Common myeloid progenitor, CD34-positive (primary cell): ENCODE measurements around the gene UQCR10.
A peak's percentile ranks its signal among the peaks of the same experiment; 100 is the strongest.

Experiments
- CTCF ChIA-PET: fragments of 350-600 bp; sonication (Branson Sonifier 250); formaldehyde crosslinking; loops from one replicate; lab custom pipeline; 2021; ENCODE audit warnings: antibody characterized with exemption; lab: Charles Lee
- POLR2A ChIA-PET: fragments of 350-600 bp; sonication (Branson Sonifier 250); formaldehyde crosslinking; loops from one replicate; lab custom pipeline; 2021; ENCODE audit warnings: antibody characterized with exemption; lab: Charles Lee
- DNase-seq, 3 donors: peaks; one replicate each; pipeline versions ENCODE4 v3.0.0 to v3.0.0-alpha.2; 2013
- H3K27ac ChIP-seq, 2 experiments: 1 replicate in 1 of 2; 2 replicates in 1 of 2; pipeline ENCODE4 v1.7.0; 2013; ENCODE audit warnings: inconsistent platforms in 2 of 2, low read length in 2 of 2, mild to moderate bottlenecking in 2 of 2, low read depth in 1 of 2, moderate library complexity in 1 of 2; ENCODE audit not compliant: severe bottlenecking in 2 of 2, insufficient read depth in 1 of 2, poor library complexity in 1 of 2
- H3K27me3 ChIP-seq, 5 experiments: replicated peaks in 2 of 5; 1 replicate in 3 of 5; 2 replicates in 2 of 5; pipeline versions ENCODE4 v1.6.1 to v1.7.0; 2013; ENCODE audit warnings: low read length in 4 of 5, mild to moderate bottlenecking in 2 of 5, moderate library complexity in 2 of 5, inconsistent platforms in 1 of 5; ENCODE audit not compliant: insufficient read depth in 5 of 5, control insufficient read depth in 4 of 5
- H3K36me3 ChIP-seq, 4 experiments: 1 replicate in 2 of 4; 2 replicates in 2 of 4; pipeline versions ENCODE4 v1.6.1 to v1.7.0; 2013; ENCODE audit warnings: low read length in 3 of 4, control low read depth in 1 of 4, mild to moderate bottlenecking in 1 of 4; ENCODE audit not compliant: control insufficient read depth in 4 of 4, insufficient read depth in 4 of 4
- H3K4me1 ChIP-seq, 4 experiments: 1 replicate in 3 of 4; 2 replicates in 1 of 4; pipeline versions ENCODE4 v1.6.1 to v1.7.1; 2013; ENCODE audit warnings: low read length in 3 of 4, mild to moderate bottlenecking in 3 of 4, control low read depth in 1 of 4, inconsistent platforms in 1 of 4, moderate library complexity in 1 of 4; ENCODE audit not compliant: control insufficient read depth in 4 of 4, insufficient read depth in 4 of 4; ENCODE audit errors: control extremely low read depth in 1 of 4
- H3K4me3 ChIP-seq, 7 experiments: 1 replicate in 4 of 7; 2 replicates in 3 of 7; pipeline versions ENCODE4 v1.5.1 to v1.7.0; 2013; ENCODE audit warnings: mild to moderate bottlenecking in 7 of 7, low read length in 6 of 7, moderate library complexity in 6 of 7, inconsistent platforms in 2 of 7, low read depth in 2 of 7, control low read depth in 1 of 7; ENCODE audit not compliant: insufficient read depth in 4 of 7, control insufficient read depth in 1 of 7; ENCODE audit errors: extremely low read depth in 1 of 7
- H3K9me3 ChIP-seq, 5 experiments: 1 replicate in 4 of 5; 2 replicates in 1 of 5; pipeline versions ENCODE4 v1.6.1 to v1.7.1; 2013; ENCODE audit warnings: low read length in 4 of 5, mild to moderate bottlenecking in 2 of 5, inconsistent platforms in 1 of 5, low read depth in 1 of 5, moderate library complexity in 1 of 5; ENCODE audit not compliant: control insufficient read depth in 4 of 5, insufficient read depth in 2 of 5; ENCODE audit errors: control extremely low read depth in 1 of 5
- WGBS: methylation state at CpG from one replicate; pipeline ENCODE4 v1.1.5; 2013; ENCODE audit not compliant: insufficient coverage; 5-methylcytosine and 5-hydroxymethylcytosine counted together

UQCR10 gene

DNA sequence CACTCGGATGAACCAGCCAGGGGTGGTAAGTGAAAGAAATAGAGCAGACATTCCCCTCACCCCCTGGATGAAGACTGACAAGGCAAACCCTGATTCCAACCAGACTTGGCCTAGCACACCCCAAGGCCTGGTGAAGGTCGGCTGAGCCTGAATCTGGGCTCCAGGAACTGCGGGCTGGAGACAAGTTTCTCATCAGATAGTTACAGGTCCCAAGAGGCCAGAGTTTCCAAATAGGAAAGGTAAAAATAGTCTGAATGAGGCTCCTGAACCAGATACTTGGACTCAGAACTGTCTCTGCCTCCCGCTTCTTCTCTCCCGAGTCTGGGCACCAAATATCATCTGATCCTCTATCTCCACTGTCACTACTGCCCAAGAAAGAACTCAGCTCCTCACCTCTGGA, 8.2 kb upstream of the UQCR10 start:
- ChIA-PET CTCF (no interaction called here), POLR2A (no interaction called here)
- WGBS: 90% methylated on average over 4 of the region's 5 CpGs
- no peak overlapping the region for H3K4me3 ChIP-seq
- no peak for DNase-seq
- H3K36me3 ChIP-seq: no peaks in the 10 kb centered on the region
- H3K9me3 ChIP-seq: no peaks in the 10 kb centered on the region
- no peak overlapping the region for H3K27ac ChIP-seq
- peaks cover 0 to under 1% (median under 1%) of the 10 kb centered on the region in 4 experiments for H3K4me1 ChIP-seq
- H3K27me3 ChIP-seq: no peaks in the 10 kb centered on the region

DNA sequence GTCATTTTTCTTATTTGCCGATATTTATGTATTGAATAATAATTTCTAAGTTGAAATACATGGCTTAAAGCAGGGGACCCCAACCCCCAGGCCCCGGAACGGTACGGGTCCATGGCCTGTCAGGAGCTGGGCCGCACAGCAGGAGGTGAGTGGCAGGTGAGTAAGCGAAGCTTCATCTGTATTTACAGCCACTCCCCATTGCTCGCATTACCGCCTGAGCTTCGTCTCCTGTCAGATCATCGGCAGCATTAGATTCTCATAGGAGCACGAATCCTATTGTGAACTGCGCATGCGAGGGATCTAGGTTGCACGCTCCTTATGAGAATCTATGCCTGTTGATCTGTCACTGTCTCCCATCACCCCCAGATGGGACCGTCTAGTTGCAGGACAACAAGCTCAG, 4.9 kb upstream of the UQCR10 start:
- WGBS: 98% methylated on average over 12 of the region's 15 CpGs
- ChIA-PET CTCF (no interaction called here), POLR2A (no interaction called here)
- Histone ChIP-seq H3K4me1 (peaks cover 0 to 16% (median 10%) of the 10 kb centered on the region in 4 experiments), H3K4me3 (no peak overlapping the region), H3K27me3 (no peaks in the 10 kb centered on the region), H3K9me3 (no peaks in the 10 kb centered on the region), H3K36me3 (no peaks in the 10 kb centered on the region), H3K27ac (no peak overlapping the region)
- DNase-seq: no peak

DNA sequence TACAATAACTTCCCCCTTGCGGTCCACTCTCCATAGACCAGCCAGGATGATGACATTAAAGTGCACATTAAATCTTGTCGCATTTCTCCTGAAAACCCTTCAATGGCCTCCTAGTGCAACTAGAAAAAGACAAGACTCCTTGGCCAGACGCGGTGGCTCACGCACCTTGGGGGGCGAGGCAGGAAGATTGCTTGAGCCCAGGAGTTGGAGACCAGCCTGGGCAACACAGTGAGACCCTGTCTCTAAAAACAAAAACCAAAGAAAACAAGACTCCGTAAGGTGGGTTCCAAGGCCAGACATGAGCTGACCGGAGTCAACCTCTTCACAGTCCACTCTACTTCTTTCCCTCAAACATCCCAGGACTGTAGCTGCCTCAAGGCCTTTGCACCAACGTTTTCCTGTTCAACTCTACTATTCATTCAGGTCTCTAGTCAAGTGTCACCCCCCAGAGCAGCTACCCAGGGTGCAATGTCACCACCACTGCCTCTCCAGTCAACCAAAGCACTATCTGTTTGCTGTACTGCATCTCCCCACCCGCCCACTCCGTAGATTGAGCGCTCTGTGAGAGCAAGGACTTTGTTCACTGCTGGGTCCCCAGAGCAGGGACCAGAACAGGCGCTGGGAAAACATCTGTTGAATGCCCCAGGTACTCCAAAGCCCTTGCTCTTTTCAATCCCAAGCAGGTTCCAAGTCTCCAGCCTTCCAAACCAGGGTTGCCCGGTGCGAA, 1.1 kb upstream of the UQCR10 start:
- 62% methylated on average over 15 of the region's 15 CpGs for WGBS
- H3K9me3 ChIP-seq: no peaks in the 10 kb centered on the region
- ChIA-PET POLR2A (interaction anchor here (1.0 to 1.7 kb wide), 2 partner anchors 12 to 32 kb away, joined by 3 to 6 read pairs; no protein-coding TSS in a partner anchor), CTCF (interaction anchor here (0.7 to 0.9 kb wide), 2 partner anchors 43 to 237 kb away, joined by 3 read pairs; no protein-coding TSS in a partner anchor)
- no peaks in the 10 kb centered on the region for H3K27me3 ChIP-seq
- DNase-seq: peak in 2 of 3 donors; percentile 51 to 65
- H3K36me3 ChIP-seq: peaks cover 0 to 15% (median 13%) of the 10 kb centered on the region in 4 experiments
- peaks cover 0 to 28% (median 21%) of the 10 kb centered on the region in 4 experiments for H3K4me1 ChIP-seq
- H3K4me3 ChIP-seq: peak overlapping the region; percentile 85 to 97 (median 95)
- peak overlapping the region; percentile 82 to 91 for H3K27ac ChIP-seq

DNA sequence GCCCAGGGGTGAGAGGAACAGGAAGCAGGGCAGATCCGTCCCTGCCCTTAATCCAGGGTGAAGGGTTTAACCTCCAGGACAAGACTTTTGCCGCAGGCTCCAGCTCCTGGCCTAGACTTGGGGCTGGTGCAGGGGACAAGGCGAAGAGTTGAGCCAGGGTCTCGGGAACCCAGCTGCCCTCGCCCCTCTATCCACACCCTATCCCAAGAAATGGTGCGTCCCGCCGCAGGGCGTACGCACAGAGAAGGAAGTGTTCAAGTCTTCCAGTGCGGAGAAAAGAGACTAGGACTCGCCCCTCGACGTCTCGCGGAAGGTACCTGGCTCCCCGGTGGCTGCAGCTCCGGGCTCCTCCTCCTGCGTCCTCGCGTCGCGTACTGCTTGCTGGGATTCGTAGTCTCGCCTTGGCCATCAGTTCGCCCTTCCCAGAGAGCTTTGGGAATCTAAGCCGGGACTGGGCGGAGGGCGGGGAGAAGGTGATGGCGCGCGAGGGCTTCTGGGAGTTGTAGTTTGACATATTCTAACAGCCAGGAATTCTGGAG, 468 bp upstream of the UQCR10 start, which contains the start of gene ZMAT5:
ZMAT5 (minus strand) TSS at position 376 of the 539 bp plus-strand sequence. CDS start 18,463 bp downstream, outside the sequence.
- Histone ChIP-seq H3K9me3 (no peaks in the 10 kb centered on the region), H3K27ac (peak within 1 kb of the TSS; percentile 82 to 91), H3K36me3 (peaks cover 0 to 15% (median 13%) of the 10 kb centered on the region in 4 experiments), H3K4me1 (peaks cover 0 to 28% (median 21%) of the 10 kb centered on the region in 4 experiments), H3K4me3 (peak within 1 kb of the TSS; percentile 85 to 97 (median 95)), H3K27me3 (no peaks in the 10 kb centered on the region)
- peak; percentile 94 to 97 (median 96) for DNase-seq
- ChIA-PET POLR2A (interaction anchor here (1.0 to 1.7 kb wide), 2 partner anchors 12 to 33 kb away, joined by 3 to 6 read pairs; no protein-coding TSS in a partner anchor), CTCF (interaction anchor here (0.7 to 0.9 kb wide), 2 partner anchors 44 to 236 kb away, joined by 3 read pairs; no protein-coding TSS in a partner anchor)
- WGBS: under 1% methylated on average over 31 of the region's 32 CpGs

DNA sequence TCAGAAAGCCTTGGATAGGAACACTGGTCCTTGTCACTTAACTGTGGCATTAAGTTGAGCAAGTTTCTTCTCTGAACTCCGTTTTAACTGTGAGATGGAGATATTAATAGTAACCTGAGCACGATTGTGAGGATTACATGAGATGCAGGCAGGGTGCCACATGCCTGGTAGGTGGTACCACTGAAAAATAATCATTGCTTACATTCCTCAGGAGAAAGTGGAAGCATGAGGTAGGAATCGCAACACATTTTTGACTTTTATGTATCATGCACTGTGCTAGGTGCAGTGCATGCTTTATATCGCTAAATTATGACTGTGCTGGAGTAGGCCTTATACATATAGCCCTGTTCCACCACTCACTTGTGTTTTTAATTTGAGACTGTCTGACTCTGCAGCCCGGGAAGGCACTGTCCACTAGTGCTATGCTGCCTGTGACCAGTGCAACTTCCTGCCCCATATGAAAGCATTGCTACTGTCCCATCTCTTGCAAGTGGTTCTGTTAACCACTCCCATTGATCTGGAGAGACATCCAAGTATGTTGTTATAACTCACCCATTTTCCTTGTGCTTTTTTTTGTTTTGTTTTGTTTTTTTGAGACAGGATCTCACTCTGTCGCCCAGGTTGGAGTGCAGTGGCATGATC, 1.0 kb downstream of the UQCR10 start:
- peaks cover 0 to 28% (median 21%) of the 10 kb centered on the region in 4 experiments for H3K4me1 ChIP-seq
- H3K9me3 ChIP-seq: no peaks in the 10 kb centered on the region
- no peak for DNase-seq
- peak overlapping the region in 6 of 7 experiments; percentile 85 to 97 (median 95) for H3K4me3 ChIP-seq
- WGBS: 47% methylated on average over 4 of the region's 6 CpGs
- CTCF ChIA-PET: no interaction called here
- POLR2A ChIA-PET: no interaction called here
- H3K27ac ChIP-seq: peak overlapping the region in 1 of 2 experiments; percentile 91
- no peaks in the 10 kb centered on the region for H3K27me3 ChIP-seq
- peaks cover 0 to 15% (median 13%) of the 10 kb centered on the region in 4 experiments for H3K36me3 ChIP-seq

DNA sequence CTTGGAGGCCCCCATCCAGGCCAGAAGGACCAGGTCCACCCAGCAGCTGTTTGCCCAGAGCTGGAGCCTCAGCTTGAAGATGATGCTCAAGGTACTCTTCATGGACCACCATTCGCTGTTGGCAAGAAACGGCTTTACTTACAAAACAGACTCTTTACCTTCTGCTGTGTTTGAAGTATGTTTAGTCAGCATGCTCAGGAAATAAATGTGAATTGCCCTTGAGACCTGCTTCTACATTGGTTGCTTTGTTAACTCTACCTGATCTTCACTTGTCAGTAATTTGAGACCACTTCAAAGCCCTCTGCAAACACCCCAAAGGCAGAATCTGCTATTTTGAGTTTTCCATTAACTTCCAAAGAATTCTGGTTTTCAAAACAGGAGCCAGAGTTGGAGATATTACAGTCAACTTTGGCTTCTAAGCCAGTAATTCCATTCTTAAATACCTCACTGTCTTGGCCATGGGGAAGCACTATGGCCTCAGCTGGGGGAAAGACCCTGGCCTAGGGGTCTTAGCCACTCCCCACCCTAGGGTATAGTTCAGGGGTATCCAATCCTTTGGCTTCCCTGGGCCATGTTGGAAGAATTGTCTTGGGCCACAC, 2.7 kb downstream of the UQCR10 start:
- Histone ChIP-seq H3K27me3 (no peaks in the 10 kb centered on the region), H3K4me1 (peaks cover 0 to 24% (median 20%) of the 10 kb centered on the region in 4 experiments), H3K4me3 (no peak overlapping the region), H3K27ac (no peak overlapping the region), H3K36me3 (peaks cover 0 to 15% (median 13%) of the 10 kb centered on the region in 4 experiments), H3K9me3 (no peaks in the 10 kb centered on the region)
- DNase-seq: no peak
- ChIA-PET POLR2A (no interaction called here), CTCF (interaction anchor here (0.7 to 1.4 kb wide), 3 partner anchors 20 to 80 kb away, joined by 3 to 5 read pairs (median 4); no protein-coding TSS in a partner anchor)
- no CpG with 5 or more reads among the region's 2 CpGs for WGBS
